HUES64 (cell line): ENCODE data around the gene DPM2.
A peak's percentile ranks its signal among the peaks of the same experiment; 100 is the strongest.

Experiments
- H3K27ac ChIP-seq: 2 replicates; pipeline ENCODE4 v1.7.0; 2013; ENCODE audit warnings: low read depth, low read length, inconsistent platforms
- H3K27me3 ChIP-seq: 2 replicates; pipeline ENCODE4 v1.6.1; 2013; ENCODE audit warnings: mild to moderate bottlenecking, low read length; ENCODE audit not compliant: insufficient read depth
- H3K36me3 ChIP-seq: 2 replicates; pipeline ENCODE4 v1.6.1; 2013; ENCODE audit warnings: mild to moderate bottlenecking, low read length; ENCODE audit not compliant: insufficient read depth
- H3K4me1 ChIP-seq: 2 replicates; pipeline ENCODE4 v1.6.1; 2013; ENCODE audit warnings: mild to moderate bottlenecking, low read length, moderate library complexity; ENCODE audit not compliant: insufficient read depth
- H3K4me3 ChIP-seq: 2 replicates; pipeline ENCODE4 v1.5.1; 2013; ENCODE audit warnings: mild to moderate bottlenecking, low read length, moderate library complexity
- H3K9ac ChIP-seq: 2 replicates; pipeline ENCODE4 v1.6.1; 2013; ENCODE audit warnings: mild to moderate bottlenecking, low read depth, low read length
- H3K9me3 ChIP-seq: 2 replicates; pipeline ENCODE4 v1.6.1; 2013; ENCODE audit warnings: low read depth, low read length; ENCODE audit not compliant: insufficient read depth
- WGBS: fragments of 150-250, 120-280 bp; methylation state at CpG from one replicate; pipeline ENCODE4 v1.1.7; 2013; ENCODE audit warnings: missing lambda C conversion rate; 5-methylcytosine and 5-hydroxymethylcytosine counted together

The DPM2 gene

DNA sequence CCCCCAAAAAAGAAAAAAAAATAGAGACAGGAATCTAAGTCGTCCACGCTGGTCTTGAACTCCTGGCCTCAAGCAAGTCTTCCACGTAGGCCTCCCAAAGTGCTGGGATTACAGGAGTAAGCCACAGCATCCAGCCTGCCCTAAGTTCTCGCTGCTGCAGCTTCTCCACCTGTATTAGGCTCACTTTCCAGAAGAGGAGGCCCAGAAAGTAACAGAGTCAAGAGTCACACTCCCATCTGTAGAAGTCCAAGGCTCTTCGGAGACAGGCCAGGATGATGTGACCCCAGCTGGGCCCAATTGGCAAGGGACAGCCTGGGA is 41.3 kb upstream of the DPM2 start:
- H3K27me3 ChIP-seq: no peaks in the 10 kb centered on the region
- 22% methylated on average over 5 of the region's 5 CpGs for WGBS
- H3K36me3 ChIP-seq: no peaks in the 10 kb centered on the region
- H3K27ac ChIP-seq: peak overlapping the region; percentile 66; the same call in 1 of the 2 replicates
- no peaks in the 10 kb centered on the region for H3K9me3 ChIP-seq
- H3K9ac ChIP-seq: peak overlapping the region; percentile 31; the same call in 1 of the 2 replicates
- peak overlapping the region; percentile 76 for H3K4me3 ChIP-seq
- H3K4me1 ChIP-seq: peaks cover 28% of the 10 kb centered on the region

GRCh38 chr9:127977884-127978647 is 40.4 kb upstream of the DPM2 start:
- Histone ChIP-seq H3K27ac (peak overlapping the region; percentile 26; the same call in 1 of the 2 replicates), H3K9ac (no peak overlapping the region), H3K9me3 (no peaks in the 10 kb centered on the region), H3K4me1 (peaks cover 28% of the 10 kb centered on the region), H3K4me3 (peak overlapping the region; percentile 20), H3K27me3 (no peaks in the 10 kb centered on the region), H3K36me3 (no peaks in the 10 kb centered on the region)
- WGBS: 71% methylated on average over 11 of the region's 12 CpGs

- H3K9ac ChIP-seq: no peak overlapping the region
- peaks cover 31% of the 10 kb centered on the region for H3K4me1 ChIP-seq
- WGBS: 90% methylated on average over 7 of the region's 7 CpGs
- no peaks in the 10 kb centered on the region for H3K27me3 ChIP-seq
- peak overlapping the region; percentile 20 for H3K4me3 ChIP-seq
- no peaks in the 10 kb centered on the region for H3K36me3 ChIP-seq
- no peaks in the 10 kb centered on the region for H3K9me3 ChIP-seq
- H3K27ac ChIP-seq: no peak overlapping the region
These were observed 39.6 kb upstream of the DPM2 start for GRCh38 chr9:127977009-127977883.

- no peaks in the 10 kb centered on the region for H3K36me3 ChIP-seq
- no peak overlapping the region for H3K4me3 ChIP-seq
- no peak overlapping the region for H3K27ac ChIP-seq
- 93% methylated on average over 6 of the region's 6 CpGs for WGBS
- no peaks in the 10 kb centered on the region for H3K9me3 ChIP-seq
- H3K4me1 ChIP-seq: peaks cover 34% of the 10 kb centered on the region
- H3K27me3 ChIP-seq: no peaks in the 10 kb centered on the region
- no peak overlapping the region for H3K9ac ChIP-seq
These were observed 38.8 kb upstream of the DPM2 start for GRCh38 chr9:127976498-127976897.

DNA sequence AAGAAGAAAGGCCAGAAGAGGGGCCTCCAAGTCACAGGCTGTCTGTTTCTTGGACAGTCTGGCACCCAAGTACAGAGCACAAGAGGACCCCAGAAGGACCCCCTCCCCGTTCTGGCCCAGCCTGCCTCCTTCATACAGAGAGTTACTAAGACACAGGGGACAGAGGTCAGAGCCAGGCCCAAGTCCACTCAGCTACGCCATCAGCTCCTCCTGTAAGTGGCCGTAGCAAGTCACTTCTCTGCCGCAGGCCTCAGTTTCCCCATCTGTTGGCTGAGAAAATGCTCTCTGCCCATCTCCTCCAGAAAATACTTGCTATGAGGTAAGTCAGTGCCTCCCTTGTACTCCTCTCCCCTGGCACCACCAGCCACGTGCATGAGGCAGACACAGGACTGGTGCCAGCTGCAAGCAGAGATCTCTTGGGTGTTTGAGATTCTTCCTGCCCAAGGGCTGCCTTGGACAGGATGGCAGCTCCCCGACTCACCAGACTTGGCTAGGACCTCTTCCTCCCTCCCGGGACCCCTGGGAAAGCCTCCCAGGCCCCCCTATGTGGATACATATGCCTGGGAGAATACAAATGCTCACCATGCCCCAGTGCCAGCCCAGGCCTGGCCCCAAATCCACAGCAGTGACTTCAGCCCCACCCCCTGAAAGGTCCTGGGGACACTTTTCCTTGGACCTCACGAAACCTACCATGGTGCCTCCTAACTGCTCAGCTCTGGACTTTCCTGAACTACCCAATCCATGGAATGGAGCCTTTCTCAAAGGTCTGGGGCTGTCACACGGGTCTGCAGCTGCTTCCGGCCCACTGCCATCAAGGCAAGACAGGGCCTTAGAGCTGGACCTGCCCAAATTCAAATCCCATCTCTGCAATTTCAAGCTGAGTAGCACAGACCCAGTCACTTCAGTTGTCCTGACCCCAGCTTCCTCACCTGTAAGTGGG is 38.0 kb upstream of the DPM2 start:
- WGBS: 92% methylated on average over 10 of the region's 10 CpGs
- Histone ChIP-seq H3K9me3 (no peaks in the 10 kb centered on the region), H3K9ac (no peak overlapping the region), H3K36me3 (no peaks in the 10 kb centered on the region), H3K27ac (no peak overlapping the region), H3K27me3 (no peaks in the 10 kb centered on the region), H3K4me3 (no peak overlapping the region), H3K4me1 (peaks cover 39% of the 10 kb centered on the region)

- no peak overlapping the region; the same call in 1 of the 2 replicates for H3K27ac ChIP-seq
- 81% methylated on average over 9 of the region's 10 CpGs for WGBS
- H3K9ac ChIP-seq: no peak overlapping the region
- no peak overlapping the region for H3K4me3 ChIP-seq
- H3K27me3 ChIP-seq: no peaks in the 10 kb centered on the region
- H3K36me3 ChIP-seq: no peaks in the 10 kb centered on the region
- no peaks in the 10 kb centered on the region for H3K9me3 ChIP-seq
- H3K4me1 ChIP-seq: peaks cover 40% of the 10 kb centered on the region
These were observed 37.2 kb upstream of the DPM2 start for GRCh38 chr9:127974769-127975261.

GRCh38 chr9:127974001-127974768 is 36.5 kb upstream of the DPM2 start:
- Histone ChIP-seq H3K4me3 (no peak overlapping the region), H3K27ac (no peak overlapping the region; the same call in 1 of the 2 replicates), H3K27me3 (no peaks in the 10 kb centered on the region), H3K36me3 (no peaks in the 10 kb centered on the region), H3K9me3 (no peaks in the 10 kb centered on the region), H3K4me1 (peaks cover 40% of the 10 kb centered on the region), H3K9ac (no peak overlapping the region)
- WGBS: 88% methylated on average over 12 of the region's 12 CpGs

DNA sequence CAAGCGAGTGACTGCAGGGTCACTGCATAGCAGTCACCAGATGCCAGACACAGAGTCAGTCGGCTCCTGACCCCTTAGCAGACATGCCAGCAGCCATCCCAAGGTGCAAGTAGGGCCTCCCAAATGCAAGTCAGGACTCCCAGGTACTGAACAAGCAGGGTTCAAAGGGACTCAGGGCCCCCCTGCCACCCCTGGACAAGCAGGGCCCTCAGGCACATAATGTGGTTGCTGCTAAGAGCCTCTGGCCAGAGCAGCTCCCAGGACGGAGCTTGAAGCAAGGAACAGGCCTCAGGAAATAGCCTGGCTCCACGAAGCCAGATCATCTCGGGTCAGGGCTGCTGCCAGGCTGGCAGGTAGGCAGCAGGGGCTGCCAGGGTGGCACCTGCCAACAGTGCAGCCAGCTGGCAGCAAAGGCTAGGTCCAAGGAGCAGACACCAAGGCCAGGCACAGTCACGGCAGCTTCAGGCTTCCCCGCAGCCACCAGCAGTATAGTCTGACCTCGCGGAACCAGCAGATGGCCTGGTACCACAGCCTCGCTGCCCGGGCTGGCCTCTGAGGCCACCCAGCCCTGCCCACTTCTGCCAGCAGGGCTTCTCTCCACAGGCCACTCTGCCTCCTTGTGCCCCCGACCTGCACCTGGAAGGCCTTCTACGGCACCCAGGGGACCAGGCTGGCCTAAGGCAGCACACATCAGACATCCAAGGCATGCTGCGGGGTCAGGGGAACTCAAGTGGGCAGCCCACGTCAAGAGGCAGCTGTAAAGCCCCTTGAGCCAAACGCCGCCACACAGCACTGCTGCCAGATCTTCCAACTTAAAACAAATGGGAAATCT is 35.7 kb upstream of the DPM2 start:
- 89% methylated on average over 17 of the region's 17 CpGs for WGBS
- Histone ChIP-seq H3K4me3 (no peak overlapping the region), H3K27ac (no peak overlapping the region), H3K9me3 (no peaks in the 10 kb centered on the region), H3K36me3 (no peaks in the 10 kb centered on the region), H3K9ac (0 out of 2 replicates have a peak overlapping the region, but pooled peaks have one; percentile 8), H3K27me3 (no peaks in the 10 kb centered on the region), H3K4me1 (peaks cover 38% of the 10 kb centered on the region)

DNA sequence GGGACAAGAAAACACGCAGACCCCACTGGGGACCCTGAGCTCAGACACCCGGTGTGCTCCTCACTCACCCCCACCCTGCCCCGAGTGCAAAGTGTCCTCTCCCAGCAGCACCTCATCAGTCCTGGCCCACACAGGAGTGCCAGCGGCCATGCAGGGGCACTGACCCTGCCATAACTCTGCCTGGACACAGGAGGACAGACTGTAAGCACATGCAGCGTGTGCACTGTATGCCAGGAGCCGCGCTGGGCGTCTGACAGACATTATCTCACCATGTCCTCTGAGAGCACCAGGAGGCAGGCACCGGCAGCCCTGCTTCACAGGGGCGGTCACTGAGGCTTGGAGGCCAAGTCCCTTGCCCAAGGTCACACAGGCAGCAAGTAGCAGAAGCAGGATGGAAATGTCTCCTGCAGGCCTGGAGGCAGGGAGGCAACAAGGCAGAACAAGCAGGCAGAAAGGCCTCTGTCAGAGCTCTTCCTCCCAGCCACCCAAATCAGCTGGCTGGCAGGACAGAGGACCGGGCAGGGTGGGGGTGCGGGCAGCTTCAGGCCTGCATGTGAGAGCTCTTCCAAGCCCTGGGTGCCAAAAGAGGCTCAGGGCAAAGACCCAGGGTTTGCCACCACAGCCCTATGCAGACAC is 34.7 kb upstream of the DPM2 start:
- Histone ChIP-seq H3K36me3 (no peaks in the 10 kb centered on the region), H3K27ac (peak overlapping the region; percentile 64), H3K4me3 (no peak overlapping the region), H3K9me3 (no peaks in the 10 kb centered on the region), H3K4me1 (peaks cover 30% of the 10 kb centered on the region), H3K9ac (peak overlapping the region; percentile 5), H3K27me3 (no peaks in the 10 kb centered on the region)
- WGBS: 86% methylated on average over 12 of the region's 12 CpGs
